SK-N-SH treated with all-trans-retinoic acid at 6 μM for 48 hours (cell line): Measurements from ENCODE around the gene RNF213.

ENCODE experiments used
- CREB5 ChIP-seq: fragments of 250-450 bp; sonication (Bioruptor Pico); IDR thresholded peaks from 2 replicates; pipeline ENCODE4 v1.5.1; 2020; ENCODE audit warnings: low read depth, mild to moderate bottlenecking, moderate library complexity
- ESRRG ChIP-seq: fragments of 250-450 bp; sonication (Bioruptor Pico); IDR thresholded peaks from 2 replicates; pipeline ENCODE4 v1.6.1; 2021; ENCODE audit warnings: mild to moderate bottlenecking
- OSR1 ChIP-seq: fragments of 250-450 bp; sonication (Bioruptor Pico); IDR thresholded peaks from 2 replicates; pipeline ENCODE4 v1.8.0; 2022; ENCODE audit warnings: moderate library complexity, mild to moderate bottlenecking, inconsistent platforms
- ZC3H10 ChIP-seq: fragments of 250-450 bp; sonication (Bioruptor Pico); IDR thresholded peaks from 2 replicates; pipeline ENCODE4 v1.5.1; 2021; ENCODE audit warnings: mild to moderate bottlenecking, moderate library complexity

GRCh38 chr17:80408872-80409271 is 148.2 kb downstream of the RNF213 start:
- TF ChIP-seq ESRRG (CRISPR knock-in tag) (no peak), ZC3H10 (CRISPR knock-in tag) (no peak), CREB5 (no peak), OSR1 (CRISPR knock-in tag) (no peak)
